CD4-positive, alpha-beta memory T cell (primary cell): Measurements from ENCODE around the gene PTGER4. TPM values are rescaled to one million over a fixed set of nuclear protein-coding genes. Genes with fewer than 3 reads are reported as not detected.
"Not testable (repeated sequence)": the region's sequence is repeated elsewhere in the genome, so short reads cannot be mapped to it uniquely, and the experiment has no call there.

Experiments used
- CTCF ChIA-PET: fragments of 350-600 bp; sonication (Branson Sonifier 250); formaldehyde crosslinking; loops from one replicate; lab custom pipeline; 2021; ENCODE audit warnings: inconsistent platforms; ENCODE audit not compliant: partially characterized antibody; lab: Charles Lee
- POLR2A ChIA-PET: fragments of 350-600 bp; sonication (Branson Sonifier 250); formaldehyde crosslinking; loops from one replicate; lab custom pipeline; 2021; ENCODE audit not compliant: partially characterized antibody; lab: Charles Lee
- DNase-seq, 5 donors: peaks; one replicate each; pipeline versions ENCODE4 v3.0.0 to v3.0.0-alpha.2; 2020 to 2022; ENCODE audit warnings: mixed read lengths in 1 of 5
- H3K27ac ChIP-seq: one replicate; pipeline ENCODE4 v1.7.0; 2013; ENCODE audit warnings: low read depth, low read length
- H3K27me3 ChIP-seq: 2 replicates; pipeline ENCODE4 v1.7.0; 2013; ENCODE audit warnings: mild to moderate bottlenecking, low read length, moderate library complexity; ENCODE audit not compliant: insufficient read depth
- H3K36me3 ChIP-seq: 2 replicates; pipeline ENCODE4 v1.7.0; 2013; ENCODE audit warnings: mild to moderate bottlenecking, low read length, moderate library complexity; ENCODE audit not compliant: insufficient read depth
- H3K4me1 ChIP-seq: 2 replicates; pipeline ENCODE4 v1.7.0; 2013; ENCODE audit warnings: mild to moderate bottlenecking, low read length, moderate library complexity; ENCODE audit not compliant: insufficient read depth
- H3K4me3 ChIP-seq, 2 donors: one replicate each; pipeline ENCODE4 v1.7.0; 2013; ENCODE audit warnings: low read length in 2 of 2, mild to moderate bottlenecking in 1 of 2
- H3K9me3 ChIP-seq, 2 donors: one replicate each; pipeline ENCODE4 v1.7.0; 2013; ENCODE audit warnings: low read length in 2 of 2, control low read depth in 1 of 2; ENCODE audit not compliant: control insufficient read depth in 1 of 2
- H3K27ac Mint-ChIP-seq, 7 donors: one replicate each; pipeline ENCODE4 v1.8.0; 2020 to 2021; ENCODE audit warnings: mixed read lengths in 7 of 7, mild to moderate bottlenecking in 6 of 7, inconsistent platforms in 3 of 7, moderate library complexity in 3 of 7
- H3K27me3 Mint-ChIP-seq, 2 donors: one replicate each; pipeline ENCODE4 v1.8.0; 2020 to 2021; ENCODE audit warnings: mixed read lengths in 2 of 2
- H3K36me3 Mint-ChIP-seq, 2 donors: one replicate each; pipeline ENCODE4 v1.8.0; 2020 to 2021; ENCODE audit warnings: mixed read lengths in 2 of 2, inconsistent platforms in 1 of 2, mild to moderate bottlenecking in 1 of 2
- H3K4me1 Mint-ChIP-seq, 4 donors: one replicate each; pipeline ENCODE4 v1.8.0; 2020 to 2021; ENCODE audit warnings: mixed read lengths in 4 of 4, mild to moderate bottlenecking in 1 of 4
- H3K4me3 Mint-ChIP-seq, 8 donors: one replicate each; pipeline ENCODE4 v1.8.0; 2020 to 2021; ENCODE audit warnings: mixed read lengths in 8 of 8, mild to moderate bottlenecking in 7 of 8, moderate library complexity in 6 of 8, inconsistent platforms in 3 of 8
- H3K9me3 Mint-ChIP-seq, 8 donors: one replicate each; pipeline ENCODE4 v1.8.0; 2020 to 2021; ENCODE audit warnings: mixed read lengths in 8 of 8, mild to moderate bottlenecking in 5 of 8, inconsistent platforms in 3 of 8, moderate library complexity in 1 of 8
- intact Hi-C: fragments of 100-400 bp; cut with micrococcal nuclease; formaldehyde crosslinking; loops from one replicate; pipeline ENCODE4 v1.15.1; 2023
- polyA plus RNA-seq, 2 donors: library from polyadenylated mRNA; unstranded; fragments of 300-500 nt; fragmentation: Illumina TruSeq; gene quantifications; one replicate each; pipeline ENCODE4 v1.2.3, GENCODE V29; 2021
- total RNA-seq, 2 experiments: library from RNA; stranded (reverse); gene quantifications; one replicate each; pipeline ENCODE4 v1.2.3, GENCODE V29; 2021

Gene PTGER4
- total and polyA plus RNA-seq, 4 experiments from 2014 or later = 59.3 to 106 (median 63.8) TPM

GRCh38 chr5:40691894-40692293, 12.2 kb downstream of the PTGER4 start:
- peaks cover 56% of the 10 kb centered on the region for H3K4me1 ChIP-seq
- no peaks in the 10 kb centered on the region for H3K9me3 Mint-ChIP-seq

GRCh38 chr5:40694433-40694832, 14.7 kb downstream of the PTGER4 start:
- Mint-ChIP-seq H3K27ac (peak overlapping the region in 2 of 7 donors; percentile 29 to 70), H3K27me3 (no peaks in the 10 kb centered on the region), H3K9me3 (peaks cover 0 to 6% (median 0%) of the 10 kb centered on the region in 8 donors), H3K4me3 (no peak overlapping the region), H3K4me1 (peaks cover 19 to 49% (median 28%) of the 10 kb centered on the region in 4 donors), H3K36me3 (peaks cover 59 to 73% of the 10 kb centered on the region in 2 donors)
- Histone ChIP-seq H3K4me3 (no peak overlapping the region), H3K27me3 (no peaks in the 10 kb centered on the region), H3K27ac (no peak overlapping the region), H3K4me1 (peaks cover 30% of the 10 kb centered on the region), H3K36me3 (peaks cover 29% of the 10 kb centered on the region), H3K9me3 (no peaks in the 10 kb centered on the region)
- intact Hi-C loops = no loop called here
- no peak for DNase-seq
- POLR2A ChIA-PET = interaction anchor here (1.2 kb wide), 2 partner anchors 12 to 14 kb away, joined by 3 read pairs; no protein-coding TSS in a partner anchor
- CTCF ChIA-PET = no interaction called here

More at GRCh38 chr5:40691894-40692293, 12.2 kb downstream of the PTGER4 start:
- ChIA-PET CTCF (interaction anchor here (1.2 to 3.7 kb wide), 4 partner anchors 10 to 744 kb away, joined by 3 to 24 read pairs (median 6); no protein-coding TSS in a partner anchor), POLR2A (interaction anchor here (0.9 kb wide), 1 partner anchor 10 kb away, joined by 3 read pairs; no protein-coding TSS in a partner anchor)
- intact Hi-C loops = no loop called here
- H3K27me3 Mint-ChIP-seq = no peaks in the 10 kb centered on the region
- no peak for DNase-seq
- peaks cover 63 to 77% of the 10 kb centered on the region in 2 donors for H3K36me3 Mint-ChIP-seq
- peaks cover 40 to 74% (median 53%) of the 10 kb centered on the region in 4 donors for H3K4me1 Mint-ChIP-seq
- H3K9me3 ChIP-seq = no peaks in the 10 kb centered on the region
- peak overlapping the region in 4 of 8 donors; percentile 15 to 49 (median 37) for H3K4me3 Mint-ChIP-seq
- peak overlapping the region in 6 of 7 donors; percentile 22 to 98 (median 56) for H3K27ac Mint-ChIP-seq
- H3K27ac ChIP-seq = no peak overlapping the region
- H3K4me3 ChIP-seq = no peak overlapping the region
- no peaks in the 10 kb centered on the region for H3K27me3 ChIP-seq
- peaks cover 29% of the 10 kb centered on the region for H3K36me3 ChIP-seq

DNA sequence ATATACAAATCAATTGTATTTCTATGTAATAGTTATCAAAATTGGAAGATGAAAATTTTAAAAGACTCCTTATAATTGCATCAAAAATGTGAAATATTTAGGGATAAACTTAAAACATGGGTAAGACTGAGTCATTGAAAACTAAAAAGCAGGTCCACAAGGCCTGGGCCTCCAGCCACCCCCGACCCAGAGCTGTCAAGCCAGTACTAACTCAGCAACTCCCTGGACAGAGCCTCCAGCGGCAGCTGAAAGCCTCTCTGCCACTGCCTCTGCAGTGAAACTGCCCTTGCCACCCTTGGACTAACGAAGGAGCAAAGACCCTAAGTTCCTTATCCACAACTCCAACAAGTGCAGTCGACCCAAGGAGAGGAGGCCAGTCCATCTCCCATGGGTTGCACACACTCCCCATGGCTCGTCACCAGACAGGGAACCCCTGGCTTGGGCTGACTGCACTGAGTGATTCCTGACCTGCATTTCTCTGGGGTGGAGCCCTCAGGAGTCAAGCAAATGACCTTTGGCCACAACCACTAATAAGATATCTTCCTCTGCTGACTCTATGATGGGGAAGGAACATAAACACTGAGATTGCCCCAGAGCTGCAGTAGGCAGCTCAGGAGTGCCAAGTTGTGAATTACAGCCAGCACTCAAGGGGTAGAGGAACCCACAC, 20.5 kb downstream of the PTGER4 start:
- H3K4me1 Mint-ChIP-seq = peaks cover 0 to 9% (median 7%) of the 10 kb centered on the region in 4 donors
- intact Hi-C loops = no loop called here
- CTCF ChIA-PET = no interaction called here
- DNase-seq = no peak
- H3K9me3 Mint-ChIP-seq = peaks cover 18 to 52% (median 43%) of the 10 kb centered on the region in 8 donors
- no peak overlapping the region for H3K4me3 Mint-ChIP-seq
- Histone ChIP-seq H3K27me3 (no peaks in the 10 kb centered on the region), H3K9me3 (peaks cover 0 to 5% of the 10 kb centered on the region in 2 donors), H3K36me3 (peaks cover 6% of the 10 kb centered on the region), H3K4me1 (no peaks in the 10 kb centered on the region), H3K4me3 (no peak overlapping the region), H3K27ac (no peak overlapping the region)
- POLR2A ChIA-PET = no interaction called here
- no peaks in the 10 kb centered on the region for H3K27me3 Mint-ChIP-seq
- H3K27ac Mint-ChIP-seq = peak overlapping the region in 1 of 7 donors; percentile 13
- peaks cover 79 to 84% of the 10 kb centered on the region in 2 donors for H3K36me3 Mint-ChIP-seq

- H3K27me3 Mint-ChIP-seq, H3K4me3 Mint-ChIP-seq, H3K36me3 ChIP-seq, POLR2A ChIA-PET, H3K4me3 ChIP-seq, H3K9me3 ChIP-seq, H3K4me1 Mint-ChIP-seq, DNase-seq, H3K27me3 ChIP-seq, H3K27ac ChIP-seq, intact Hi-C loops, H3K4me1 ChIP-seq, H3K27ac Mint-ChIP-seq: not testable (repeated sequence)
- Mint-ChIP-seq H3K9me3 (peaks cover 18 to 69% (median 49%) of the 10 kb centered on the region in 8 donors), H3K36me3 (peaks cover 80 to 86% of the 10 kb centered on the region in 2 donors)
- CTCF ChIA-PET = interaction anchor here (0.8 to 1.1 kb wide), 2 partner anchors 9 to 753 kb away, joined by 3 read pairs; no protein-coding TSS in a partner anchor
Observed at GRCh38 chr5:40702027-40702426, 22.3 kb downstream of the PTGER4 start.

DNA sequence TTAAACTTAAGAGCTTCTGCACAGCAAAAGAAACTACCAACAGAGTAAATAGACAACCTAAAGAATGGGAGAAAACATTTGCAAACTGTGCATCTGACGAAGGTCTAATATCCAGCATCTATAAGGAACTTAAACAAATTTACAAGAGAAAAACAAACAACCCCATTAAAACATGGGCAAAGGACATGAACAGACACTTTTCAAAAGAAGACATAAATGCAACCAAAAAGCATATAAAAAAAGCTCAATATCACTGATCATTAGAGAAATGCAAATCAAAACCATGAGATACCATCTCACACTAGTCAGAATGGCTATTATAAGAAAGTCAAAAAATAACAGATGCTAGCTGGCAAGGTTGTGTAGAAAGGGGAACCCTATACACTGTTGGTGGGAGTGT, 25.8 kb downstream of the PTGER4 start:
- H3K27me3 Mint-ChIP-seq, DNase-seq, H3K9me3 ChIP-seq, H3K4me1 Mint-ChIP-seq, H3K27me3 ChIP-seq, POLR2A ChIA-PET, H3K27ac ChIP-seq, intact Hi-C loops, H3K36me3 ChIP-seq, H3K4me3 ChIP-seq, H3K4me1 ChIP-seq, H3K27ac Mint-ChIP-seq, H3K4me3 Mint-ChIP-seq: not testable (repeated sequence)
- CTCF ChIA-PET = interaction anchor here (1.1 to 2.0 kb wide), 2 partner anchors 16 to 989 kb away, joined by 3 to 6 read pairs; no protein-coding TSS in a partner anchor
- peaks cover 81 to 82% of the 10 kb centered on the region in 2 donors for H3K36me3 Mint-ChIP-seq
- peaks cover 17 to 86% (median 55%) of the 10 kb centered on the region in 8 donors for H3K9me3 Mint-ChIP-seq

DNA sequence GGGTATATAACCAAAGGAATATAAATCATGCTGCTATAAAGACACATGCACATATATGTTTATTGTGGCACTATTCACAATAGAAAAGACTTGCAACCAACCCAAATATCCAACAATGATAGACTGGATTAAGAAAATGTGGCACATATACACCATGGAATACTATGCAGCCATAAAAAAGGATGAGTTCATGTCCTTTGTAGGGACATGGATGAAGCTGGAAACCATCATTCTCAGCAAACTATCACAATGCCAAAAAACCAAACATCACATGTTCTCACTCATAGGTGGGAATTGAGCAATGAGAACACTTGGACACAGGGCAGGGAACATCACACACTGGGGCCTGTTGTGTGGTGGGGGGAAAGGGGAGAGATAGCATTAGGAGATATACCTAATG, 30.9 kb downstream of the PTGER4 start:
- H3K4me3 ChIP-seq, H3K9me3 ChIP-seq, CTCF ChIA-PET, intact Hi-C loops, H3K4me1 ChIP-seq, H3K27me3 ChIP-seq, H3K4me3 Mint-ChIP-seq, H3K27ac ChIP-seq, H3K27ac Mint-ChIP-seq, POLR2A ChIA-PET, H3K27me3 Mint-ChIP-seq, H3K36me3 ChIP-seq, H3K4me1 Mint-ChIP-seq, DNase-seq: not testable (repeated sequence)
- Mint-ChIP-seq H3K9me3 (peaks cover 0 to 48% (median 21%) of the 10 kb centered on the region in 8 donors), H3K36me3 (peaks cover 45 to 47% of the 10 kb centered on the region in 2 donors)

- H3K27ac Mint-ChIP-seq = peak overlapping the region in 5 of 7 donors; percentile 2 to 52 (median 24)
- Histone ChIP-seq H3K9me3 (no peaks in the 10 kb centered on the region), H3K27me3 (no peaks in the 10 kb centered on the region), H3K27ac (no peak overlapping the region), H3K4me3 (no peak overlapping the region), H3K4me1 (no peaks in the 10 kb centered on the region), H3K36me3 (no peaks in the 10 kb centered on the region)
- peaks cover 0 to 18% (median 10%) of the 10 kb centered on the region in 8 donors for H3K9me3 Mint-ChIP-seq
- no peaks in the 10 kb centered on the region for H3K27me3 Mint-ChIP-seq
- ChIA-PET POLR2A (no interaction called here), CTCF (interaction anchor here (1.5 kb wide), 1 partner anchor 766 kb away, joined by 3 read pairs; no protein-coding TSS in a partner anchor)
- H3K36me3 Mint-ChIP-seq = peaks cover 23 to 32% of the 10 kb centered on the region in 2 donors
- DNase-seq = no peak
- H3K4me3 Mint-ChIP-seq = no peak overlapping the region
- H3K4me1 Mint-ChIP-seq = peaks cover 4 to 7% (median 6%) of the 10 kb centered on the region in 4 donors
- intact Hi-C loops = no loop called here
Observed at GRCh38 chr5:40714001-40714400, 34.3 kb downstream of the PTGER4 start.
